H1 (cell line): ENCODE measurements around the gene ECI2. TPM values are rescaled to one million over a fixed set of nuclear protein-coding genes. Genes with fewer than 3 reads are reported as not detected.

Experiments used
- CTCF ChIA-PET: fragments of 300-600 bp; sonication (Branson Sonifier 250); formaldehyde crosslinking; loops from one replicate; lab custom pipeline; 2021; ENCODE audit not compliant: partially characterized antibody; lab: Charles Lee
- POLR2A ChIA-PET: fragments of 300-600 bp; sonication (Branson Sonifier 250); formaldehyde crosslinking; loops from one replicate; lab custom pipeline; 2021; ENCODE audit warnings: inconsistent platforms; ENCODE audit not compliant: partially characterized antibody; lab: Charles Lee
- DNase-seq, 2 experiments: peaks; one replicate each; pipeline versions ENCODE4 v3.0.0 to v3.0.0-alpha.2; 2010 to 2022; ENCODE audit warnings: low spot score in 2 of 2, low read depth in 1 of 2, mixed read lengths in 1 of 2
- FAIRE-seq: peaks from 2 replicates; lab custom pipeline; 2011; peaks lifted over from hg19 to GRCh38; lab: Jason Lieb, UNC
- H2AFZ ChIP-seq: 2 replicates; pipeline ENCODE4 v1.8.1; 2012; ENCODE audit warnings: low read length, inconsistent platforms
- H2AK5ac ChIP-seq: 2 replicates; pipeline ENCODE4 v1.6.1; 2013; ENCODE audit warnings: low read depth, low read length
- H2BK120ac ChIP-seq: replicated peaks from 2 replicates; pipeline ENCODE3; 2013; ENCODE audit warnings: low read depth, low read length, inconsistent platforms
- H2BK12ac ChIP-seq: 2 replicates; pipeline ENCODE4 v1.6.1; 2013; ENCODE audit warnings: low read depth, low read length
- H2BK15ac ChIP-seq: 2 replicates; pipeline ENCODE4 v1.6.1; 2013; ENCODE audit warnings: low read length
- H2BK20ac ChIP-seq: 2 replicates; pipeline ENCODE4 v1.6.1; 2013; ENCODE audit warnings: low read length
- H2BK5ac ChIP-seq: 2 replicates; pipeline ENCODE4 v1.6.1; 2013; ENCODE audit warnings: low read depth, low read length
- H3K14ac ChIP-seq: 2 replicates; pipeline ENCODE4 v1.6.1; 2013; ENCODE audit warnings: inconsistent platforms; ENCODE audit not compliant: insufficient read length
- H3K18ac ChIP-seq: 2 replicates; pipeline ENCODE4 v1.6.1; 2013; ENCODE audit warnings: low read length; ENCODE audit errors: extremely low read depth
- H3K23ac ChIP-seq: 2 replicates; pipeline ENCODE4 v1.6.1; 2013; ENCODE audit warnings: inconsistent platforms; ENCODE audit not compliant: insufficient read length
- H3K23me2 ChIP-seq: 2 replicates; pipeline ENCODE4 v1.6.1; 2013; ENCODE audit warnings: low read depth, low read length
- H3K27ac ChIP-seq: 2 replicates; pipeline ENCODE4 v1.6.1; 2011; ENCODE audit warnings: low read depth, low read length, inconsistent platforms
- H3K27me3 ChIP-seq, 4 experiments: replicated peaks in 1 of 4; 1 replicate in 1 of 4; 2 replicates in 3 of 4; pipeline versions ENCODE4 v1.6.1 to v1.8.1; 2011 to 2013; ENCODE audit warnings: low read length in 3 of 4, mild to moderate bottlenecking in 3 of 4, inconsistent platforms in 2 of 4, mixed read lengths in 2 of 4, moderate library complexity in 1 of 4; ENCODE audit not compliant: control insufficient read depth in 3 of 4, insufficient read depth in 3 of 4; ENCODE audit errors: extremely low read depth in 1 of 4
- H3K36me3 ChIP-seq, 4 experiments: 2 replicates each; pipeline versions ENCODE4 v1.6.1 to v1.8.1; 2011 to 2013; ENCODE audit warnings: mild to moderate bottlenecking in 4 of 4, low read length in 3 of 4, moderate library complexity in 2 of 4, control low read depth in 1 of 4, inconsistent platforms in 1 of 4; ENCODE audit not compliant: insufficient read depth in 4 of 4, control insufficient read depth in 2 of 4
- H3K4ac ChIP-seq: replicated peaks from 2 replicates; pipeline ENCODE3; 2013; ENCODE audit warnings: low read length, low read depth, mixed read lengths, inconsistent platforms; ENCODE audit not compliant: insufficient read length
- H3K4me1 ChIP-seq, 4 experiments: replicated peaks in 1 of 4; 1 replicate in 1 of 4; 2 replicates in 3 of 4; pipeline versions ENCODE4 v1.6.1 to v1.8.1; 2011 to 2013; ENCODE audit warnings: low read length in 3 of 4, inconsistent platforms in 2 of 4, mixed read lengths in 1 of 4; ENCODE audit not compliant: insufficient read depth in 4 of 4, control insufficient read depth in 3 of 4
- H3K4me2 ChIP-seq, 2 experiments: 2 replicates each; pipeline versions ENCODE4 v1.6.1 to v1.8.1; 2011 to 2013; ENCODE audit warnings: low read depth in 2 of 2, low read length in 2 of 2, control low read depth in 1 of 2, inconsistent platforms in 1 of 2, mild to moderate bottlenecking in 1 of 2; ENCODE audit not compliant: insufficient read depth in 1 of 2
- H3K4me3 ChIP-seq, 4 experiments: fragments of 200-600, 300-600 bp in 1 of 4; sonication (generic), shearing (Covaris generic), sonication (Bioruptor Twin) in 1 of 4; 2 replicates each; pipeline versions ENCODE4 v1.5.1 to v1.8.1; 2011 to 2016; ENCODE audit warnings: low read length in 4 of 4, low read depth in 3 of 4, control low read depth in 2 of 4, inconsistent platforms in 2 of 4, mild to moderate bottlenecking in 2 of 4, mixed read lengths in 1 of 4, moderate library complexity in 1 of 4; ENCODE audit not compliant: insufficient read depth in 2 of 4; ENCODE audit errors: extremely low read depth in 1 of 4
- H3K56ac ChIP-seq: replicated peaks from 2 replicates; pipeline ENCODE3; 2013; ENCODE audit warnings: low read depth, mild to moderate bottlenecking, mixed read lengths, low read length, inconsistent platforms; ENCODE audit not compliant: insufficient read length
- H3K79me1 ChIP-seq: 2 replicates; pipeline ENCODE4 v1.6.1; 2013; ENCODE audit warnings: low read depth, low read length, control low read depth
- H3K79me2 ChIP-seq, 2 experiments: 2 replicates each; pipeline versions ENCODE4 v1.6.1 to v1.8.1; 2012 to 2013; ENCODE audit warnings: low read length in 2 of 2, mild to moderate bottlenecking in 2 of 2, inconsistent platforms in 1 of 2; ENCODE audit not compliant: insufficient read depth in 2 of 2, control insufficient read depth in 1 of 2
- H3K9ac ChIP-seq, 4 experiments: replicated peaks in 1 of 4; 1 replicate in 1 of 4; 2 replicates in 3 of 4; pipeline versions ENCODE4 v1.6.1 to v1.8.1; 2011 to 2013; ENCODE audit warnings: low read depth in 3 of 4, low read length in 3 of 4, control low read depth in 2 of 4, mild to moderate bottlenecking in 2 of 4, moderate library complexity in 2 of 4, inconsistent platforms in 1 of 4; ENCODE audit errors: extremely low read depth in 1 of 4
- H3K9me3 ChIP-seq, 2 experiments: 2 replicates each; pipeline versions ENCODE4 v1.6.1 to v1.8.1; 2012 to 2013; ENCODE audit warnings: mild to moderate bottlenecking in 2 of 2, moderate library complexity in 2 of 2, control low read depth in 1 of 2, inconsistent platforms in 1 of 2, low read depth in 1 of 2, low read length in 1 of 2, mixed read lengths in 1 of 2; ENCODE audit not compliant: insufficient read depth in 2 of 2
- H4K20me1 ChIP-seq, 2 experiments: replicated peaks in 1 of 2; 2 replicates each; pipeline versions ENCODE3 to v1.8.1; 2011 to 2013; ENCODE audit warnings: inconsistent platforms in 2 of 2, low read length in 2 of 2, mild to moderate bottlenecking in 1 of 2; ENCODE audit not compliant: insufficient read depth in 2 of 2, control insufficient read depth in 1 of 2
- H4K5ac ChIP-seq: 2 replicates; pipeline ENCODE4 v1.6.1; 2013; ENCODE audit warnings: low read length, low read depth, mixed read lengths, inconsistent platforms; ENCODE audit not compliant: insufficient read length
- H4K8ac ChIP-seq: 2 replicates; pipeline ENCODE4 v1.8.0; 2013; ENCODE audit warnings: mild to moderate bottlenecking, moderate library complexity, low read length, inconsistent platforms; ENCODE audit not compliant: insufficient read depth; ENCODE audit errors: extremely low read depth
- H4K91ac ChIP-seq: replicated peaks from 2 replicates; pipeline ENCODE3; 2013; ENCODE audit warnings: low read length, mixed read lengths, inconsistent platforms; ENCODE audit not compliant: insufficient read length
- CBX5 ChIP-seq: fragments of 300-800, 300-1000 bp; sonication (generic); IDR thresholded peaks from 2 replicates; pipeline ENCODE4 v1.7.1; 2016; ENCODE audit warnings: antibody characterized with exemption, low read length, low read depth
- CEBPB ChIP-seq: IDR thresholded peaks from 2 replicates; pipeline ENCODE4 v1.6.1; 2012; ENCODE audit warnings: low read depth, low read length
- CHD2 ChIP-seq: IDR thresholded peaks from 2 replicates; pipeline ENCODE4 v1.6.1; 2012; ENCODE audit warnings: low read length, improper control_type of control experiment
- EGR1 ChIP-seq: IDR thresholded peaks from 2 replicates; pipeline ENCODE4 v1.6.1; 2011; ENCODE audit warnings: low read depth, low read length, borderline replicate concordance
- EP300 ChIP-seq, 2 experiments: IDR thresholded peaks; 1 replicate in 1 of 2; 2 replicates in 1 of 2; pipeline ENCODE4 v1.6.1; 2011 to 2012; ENCODE audit warnings: low read depth in 2 of 2, low read length in 2 of 2, mild to moderate bottlenecking in 2 of 2, borderline replicate concordance in 1 of 2, inconsistent platforms in 1 of 2, moderate library complexity in 1 of 2
- HDAC6 ChIP-seq: IDR thresholded peaks from one replicate; pipeline ENCODE4 v1.7.1; 2012; ENCODE audit warnings: low read depth, mild to moderate bottlenecking, inconsistent platforms, low read length, moderate library complexity
- KDM4A ChIP-seq: IDR thresholded peaks from one replicate; pipeline ENCODE4 v1.7.1; 2012; ENCODE audit warnings: low read depth, mild to moderate bottlenecking, moderate library complexity, low read length, inconsistent platforms; ENCODE audit not compliant: severe bottlenecking
- RAD21 ChIP-seq, 2 experiments: IDR thresholded peaks in 1 of 2; conservative IDR thresholded peaks in 1 of 2; 2 replicates each; pipeline ENCODE4 v1.6.1; 2011; ENCODE audit warnings: low read depth in 2 of 2, low read length in 2 of 2, improper control_type of control experiment in 1 of 2, inconsistent platforms in 1 of 2, mild to moderate bottlenecking in 1 of 2, moderate library complexity in 1 of 2
- RNF2 ChIP-seq: fragments of 200-900, 300-1000 bp; sonication (generic); IDR thresholded peaks from 2 replicates; pipeline ENCODE4 v1.7.1; 2016; ENCODE audit warnings: borderline replicate concordance, low read depth, mild to moderate bottlenecking, antibody characterized with exemption, low read length; ENCODE audit not compliant: poor library complexity, severe bottlenecking; ENCODE audit errors: missing control alignments
- TAF1 ChIP-seq: IDR thresholded peaks from 2 replicates; pipeline ENCODE4 v1.6.1; 2011; ENCODE audit warnings: mild to moderate bottlenecking, low read depth, low read length
- TCF12 ChIP-seq: IDR thresholded peaks from 2 replicates; pipeline ENCODE4 v1.6.1; 2011; ENCODE audit warnings: low read depth, mild to moderate bottlenecking, low read length
- USF2 ChIP-seq: IDR thresholded peaks from 2 replicates; pipeline ENCODE4 v1.6.1; 2011; ENCODE audit warnings: low read length, improper control_type of control experiment
- WGBS, 2 experiments: shearing (Covaris generic) in 1 of 2; methylation state at CpG; one replicate each; pipeline versions ENCODE4 v1.1.6 to v1.1.7; 2013 to 2015; ENCODE audit warnings: low lambda C conversion rate in 2 of 2, mixed read lengths in 2 of 2, inconsistent platforms in 1 of 2, low coverage in 1 of 2, missing lambda C conversion rate in 1 of 2; ENCODE audit not compliant: insufficient replicate concordance in 2 of 2, insufficient coverage in 1 of 2, insufficient read length in 1 of 2; ENCODE audit errors: extremely low coverage in 1 of 2, missing lambda C conversion rate in 1 of 2; 5-methylcytosine and 5-hydroxymethylcytosine counted together
- polyA plus RNA-seq, 7 experiments: library from polyadenylated mRNA; depleted of rRNA in 3 of 7; stranded (reverse) in 5 of 7; unstranded in 2 of 7; fragments of >200 nt in 5 of 7; fragments of 200-250 nt in 2 of 7; gene quantifications; 1 replicate in 5 of 7; 2 replicates in 1 of 7; 4 replicates in 1 of 7; pipeline versions ENCODE4 v1.2.1 to v1.2.3, GENCODE V29; 2011 to 2013; ENCODE audit warnings: missing spikeins in 2 of 7, mixed read lengths in 2 of 7
- total RNA-seq: library from RNA; stranded (reverse); fragmentation: NEBNext Ultra II Directional; extraction: Animal tissue kit (Norgen Biotek cat#: 25700); gene quantifications from 2 replicates; pipeline ENCODE4 v1.2.1, GENCODE V29; 2021

ECI2 gene
- total and polyA plus RNA-seq, 2 of the 8 experiments (the other 6 are each of a cell fraction or from before 2014, with no cell fraction given) = 40.4 to 70.8 TPM

GRCh38 chr6:4167123-4167522 is 31.7 kb upstream of the ECI2 start:
- Histone ChIP-seq H3K79me1 (no peaks in the 10 kb centered on the region), H3K27ac (no peak overlapping the region), H4K20me1 (no peaks in the 10 kb centered on the region), H2BK12ac (no peak overlapping the region), H3K23me2 (no peaks in the 10 kb centered on the region), H3K27me3 (peaks cover 0 to 5% (median 0%) of the 10 kb centered on the region in 4 experiments; a peak in 2 of 7 replicates), H2AK5ac (no peak overlapping the region; the same call in 1 of the 2 replicates), H4K91ac (no peak overlapping the region), H4K5ac (no peak overlapping the region), H2AFZ (no peak overlapping the region), H2BK5ac (no peak overlapping the region), H3K18ac (no peak overlapping the region), H2BK20ac (no peak overlapping the region), H3K4me2 (no peak overlapping the region), H2BK120ac (no peak overlapping the region), H4K8ac (no peak overlapping the region), H3K9ac (no peak overlapping the region), H3K23ac (no peak overlapping the region), H3K79me2 (no peaks in the 10 kb centered on the region), H3K4me3 (no peak overlapping the region), H2BK15ac (no peak overlapping the region), H3K36me3 (no peaks in the 10 kb centered on the region), H3K4me1 (peaks cover 0 to 6% (median 5%) of the 10 kb centered on the region in 4 experiments; a peak in 3 of 7 replicates), H3K9me3 (peaks cover 2 to 12% of the 10 kb centered on the region in 2 experiments; a peak in 3 of 4 replicates), H3K56ac (no peak overlapping the region), H3K14ac (no peak overlapping the region), H3K4ac (no peak overlapping the region)
- DNase-seq = no peak
- no peak for FAIRE-seq
- WGBS, 2 experiments = 98% methylated on average over 6 of the region's 6 CpGs; no CpG with 5 or more reads in 1 of the 2 experiments
- ChIA-PET CTCF (interaction anchor here (1.6 kb wide), 1 partner anchor 12 kb away, joined by 3 read pairs; no protein-coding TSS in a partner anchor), POLR2A (no interaction called here)
- TF ChIP-seq TCF12 (no peak), EP300 (IDR thresholded peaks at IDR 0.05; ENCODE audit: borderline replicate concordance in 1 of 2, low read depth in 2 of 2, low read length in 2 of 2) (no peak), HDAC6 (no peak), KDM4A (no peak), CEBPB (no peak), RNF2 (no peak), TAF1 (no peak), CHD2 (no peak), CBX5 (no peak), RAD21 (IDR thresholded peaks at IDR 0.05 in 1 of 2, conservative IDR thresholded peaks at IDR 0.05 in 1 of 2; ENCODE audit: low read depth in 2 of 2, low read length in 2 of 2) (no peak), USF2 (no peak), EGR1 (no peak)
